ENCODE data around the gene ARAP2.
A peak's percentile ranks its signal among the peaks of the same experiment; 100 is the strongest.

The ARAP2 gene

DNA sequence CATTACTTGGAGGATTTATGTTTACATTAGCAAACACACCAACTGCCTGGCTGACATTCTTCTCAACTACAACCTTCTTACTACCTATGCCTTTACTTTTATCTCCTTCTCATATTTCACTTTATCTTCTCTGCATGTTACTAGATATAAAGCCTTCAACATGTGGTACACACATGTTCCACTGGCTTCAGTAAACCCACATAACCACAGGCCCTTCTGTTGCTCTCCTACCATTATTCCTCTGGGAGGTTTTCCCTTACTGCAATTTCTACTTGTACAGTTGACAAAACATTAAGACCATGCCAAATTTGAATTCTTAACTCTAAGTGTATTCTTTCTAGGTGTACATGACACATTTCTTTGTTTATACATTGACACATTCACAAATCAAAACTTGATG is 133.1 kb downstream of the ARAP2 start:
- DNase-seq, result peak; percentile 55

DNA sequence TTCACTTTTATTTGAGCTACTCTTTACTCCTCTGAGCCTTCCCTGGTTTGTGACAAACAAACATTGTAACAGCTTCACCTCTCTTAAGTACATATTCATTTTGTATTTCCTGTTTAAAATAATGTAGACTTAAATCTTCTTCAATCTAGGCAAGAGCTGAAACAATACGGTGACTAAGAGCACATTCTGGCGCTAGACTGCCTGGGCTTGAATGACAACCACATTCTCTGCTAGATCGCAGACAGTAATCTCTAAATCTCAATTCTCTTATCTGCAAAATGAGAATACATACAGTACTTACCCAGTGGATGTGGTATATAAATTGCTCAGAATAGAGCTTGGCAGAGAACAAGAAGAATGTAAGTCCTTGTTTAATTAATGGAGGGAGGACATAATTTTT is 144.8 kb downstream of the ARAP2 start:
- DNase-seq, result no peak

DNA sequence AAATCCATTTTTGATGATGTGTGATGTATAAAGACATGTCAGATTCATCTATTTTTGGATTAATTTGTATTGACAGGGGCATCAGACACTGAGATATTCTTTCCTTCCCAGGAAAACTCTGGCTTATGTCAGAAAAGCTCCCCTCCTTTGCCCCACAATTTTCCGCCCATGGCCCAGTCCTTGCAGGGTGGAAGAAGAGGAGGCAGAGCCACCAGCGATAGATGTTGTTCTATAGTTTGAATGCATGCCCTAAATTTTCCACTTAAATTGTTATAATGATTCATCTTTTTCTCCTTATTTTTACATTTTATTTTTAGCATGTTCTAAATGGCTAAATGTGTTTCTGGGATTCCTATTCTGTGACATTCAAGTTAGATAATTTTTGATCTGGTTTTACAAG is 149.3 kb downstream of the ARAP2 start:
- DNase-seq, result no peak

DNA sequence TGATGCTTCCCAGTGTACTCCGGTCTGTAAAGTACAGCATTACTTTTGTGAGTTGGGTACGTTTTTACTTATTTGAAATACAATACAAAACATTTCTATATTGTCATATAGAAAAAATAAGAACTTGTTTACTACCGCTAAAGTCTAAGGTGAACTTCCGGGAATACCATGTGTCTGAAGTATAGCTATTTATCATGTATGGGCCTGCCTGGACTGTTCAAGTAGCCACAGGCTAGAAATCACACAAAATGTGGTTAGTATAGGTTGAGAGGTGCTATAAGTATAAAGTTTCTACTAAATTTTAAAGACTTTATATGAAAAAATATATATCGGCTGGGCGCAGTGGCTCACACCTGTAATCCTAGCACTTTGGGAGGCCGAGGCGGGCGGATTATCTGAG is 152.3 kb downstream of the ARAP2 start:
- DNase-seq, result no peak

DNA sequence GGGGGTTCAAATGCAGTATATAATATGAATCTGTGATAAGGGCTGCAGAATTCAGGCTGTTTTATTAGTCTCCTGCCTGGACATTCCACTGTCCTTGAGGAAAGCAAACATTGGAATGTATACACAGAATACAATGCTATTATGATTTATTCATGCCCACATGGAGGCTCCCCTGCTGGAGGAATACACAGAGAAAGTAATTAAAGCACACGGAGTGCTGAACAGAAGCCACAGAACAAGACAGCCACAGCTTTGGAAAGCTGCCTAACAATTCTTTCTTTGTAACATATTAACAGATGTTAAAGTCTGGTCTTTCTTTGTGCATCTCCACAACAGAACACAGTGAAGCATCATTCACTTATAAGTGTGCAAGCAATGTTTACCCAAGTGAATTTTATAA is 155.8 kb downstream of the ARAP2 start:
- peak; percentile 2 for DNase-seq

DNA sequence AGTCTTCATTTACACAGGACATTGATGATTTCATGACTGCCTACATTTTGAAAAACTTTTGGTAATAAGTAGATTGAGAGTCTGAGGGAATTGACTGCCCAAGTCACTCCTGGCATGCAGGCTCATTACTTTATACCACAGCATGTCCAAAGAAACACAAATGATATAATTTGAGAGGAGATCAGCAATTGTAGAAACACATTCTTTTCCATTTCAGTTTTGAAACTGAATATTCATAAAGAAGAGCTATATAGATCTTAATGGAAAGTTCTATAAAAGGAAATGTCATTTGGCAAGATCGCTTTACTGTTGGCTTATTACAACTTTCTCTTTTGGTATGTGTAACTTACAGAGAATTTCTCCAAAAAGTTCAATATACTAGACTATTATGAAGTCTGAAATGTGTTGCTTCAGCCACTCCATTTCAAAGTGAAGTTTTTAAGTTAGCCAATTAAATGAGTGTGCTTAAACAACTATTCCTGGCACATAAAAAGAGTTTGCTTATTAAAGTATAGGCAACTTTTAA is 158.0 kb downstream of the ARAP2 start:
- DNase-seq, result no peak

DNA sequence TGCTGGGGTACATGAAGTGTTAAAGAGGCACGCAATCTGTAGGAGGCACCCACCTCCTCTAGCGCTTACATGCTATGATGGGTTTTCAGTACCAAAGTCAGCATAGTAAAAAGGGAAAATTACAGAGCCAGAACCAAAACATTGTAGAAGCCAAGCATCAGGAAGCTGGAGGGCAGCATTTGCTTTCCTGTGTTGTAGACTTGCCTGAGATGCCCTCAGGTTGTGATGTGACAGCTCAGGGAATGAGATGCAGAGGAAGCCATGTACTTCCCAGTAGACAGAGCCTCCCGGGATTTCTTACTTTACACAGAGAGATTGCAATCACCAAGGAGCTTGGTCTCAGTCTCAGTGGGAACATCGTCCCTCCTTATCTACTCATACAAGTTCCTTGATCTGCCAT is 161.5 kb downstream of the ARAP2 start:
- DNase-seq, result no peak

DNA sequence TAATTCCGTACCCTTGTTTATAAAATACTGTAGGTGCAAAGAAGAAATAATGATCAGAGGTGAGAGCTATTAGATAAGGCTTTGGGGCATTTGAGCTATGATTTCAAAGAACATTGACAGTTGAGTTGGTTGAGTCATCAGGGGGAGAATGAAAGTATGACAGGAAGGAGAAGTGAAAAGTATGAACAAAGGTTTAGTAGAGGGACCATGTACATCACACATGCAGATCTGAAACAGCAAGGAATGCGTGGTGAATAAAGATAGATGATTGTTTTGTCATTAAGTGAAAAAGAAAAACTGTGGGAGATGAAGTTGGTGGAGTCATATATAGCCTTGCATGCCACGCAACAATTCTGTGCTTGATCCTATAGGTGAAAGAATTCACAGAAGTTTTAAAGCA is 163.1 kb downstream of the ARAP2 start:
- DNase-seq, result no peak

DNA sequence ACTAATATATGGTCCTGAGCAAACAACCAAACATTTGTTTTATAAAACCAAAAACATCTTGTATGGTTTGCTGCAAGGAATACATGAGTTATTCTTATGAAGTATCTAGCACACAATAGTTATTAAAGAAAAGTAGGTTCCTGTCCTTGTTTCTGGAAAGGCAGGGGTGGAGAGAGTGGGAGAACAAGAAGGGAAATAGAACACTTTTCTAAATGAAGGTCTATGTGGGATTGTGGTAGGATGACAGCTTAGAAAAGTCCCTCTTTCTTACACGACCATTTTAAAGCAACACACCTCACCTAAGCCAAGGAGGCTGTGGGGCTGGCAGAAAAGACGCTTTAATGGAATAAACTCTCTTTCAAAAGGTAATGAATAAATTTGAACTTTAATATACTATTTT is 164.6 kb downstream of the ARAP2 start:
- DNase-seq, result no peak

DNA sequence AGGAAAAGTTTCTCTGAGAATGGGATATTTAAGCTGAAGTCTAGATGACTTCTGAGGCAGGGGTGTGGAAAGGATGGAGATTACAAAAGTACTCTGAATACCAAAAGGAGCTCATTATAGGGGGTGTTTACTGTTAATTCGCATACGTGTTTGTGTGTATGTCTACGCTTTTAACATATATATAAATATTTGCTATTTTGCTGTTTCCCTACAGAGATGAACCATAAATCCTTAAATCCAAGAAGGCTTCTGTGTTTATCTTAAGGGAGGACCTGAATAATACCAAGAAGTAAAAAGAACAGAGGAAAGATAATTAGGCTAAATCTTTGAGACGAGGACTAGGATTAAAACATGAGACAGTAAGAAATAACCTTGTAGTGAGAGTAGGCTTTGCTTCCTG is 166.0 kb downstream of the ARAP2 start:
- no peak for DNase-seq

DNA sequence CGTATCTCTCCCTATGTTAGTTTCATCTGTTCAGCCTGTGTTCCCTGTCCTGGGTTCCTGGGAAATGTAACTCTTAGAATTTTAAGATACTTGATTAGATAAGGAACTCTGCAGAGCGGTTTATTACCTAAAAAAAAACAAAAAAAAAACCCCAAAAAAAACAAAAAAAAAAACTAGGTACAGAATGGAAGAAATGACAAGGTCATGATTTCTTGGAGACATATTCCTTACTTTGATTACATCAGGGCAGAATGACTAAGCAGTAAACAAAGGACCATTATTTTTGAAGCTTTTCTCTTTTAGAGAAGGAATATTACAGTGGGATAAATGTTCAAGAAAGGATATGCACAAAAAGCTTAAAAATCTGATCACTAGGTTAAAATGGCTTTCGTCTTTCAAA is 171.8 kb downstream of the ARAP2 start:
- no peak for DNase-seq

DNA sequence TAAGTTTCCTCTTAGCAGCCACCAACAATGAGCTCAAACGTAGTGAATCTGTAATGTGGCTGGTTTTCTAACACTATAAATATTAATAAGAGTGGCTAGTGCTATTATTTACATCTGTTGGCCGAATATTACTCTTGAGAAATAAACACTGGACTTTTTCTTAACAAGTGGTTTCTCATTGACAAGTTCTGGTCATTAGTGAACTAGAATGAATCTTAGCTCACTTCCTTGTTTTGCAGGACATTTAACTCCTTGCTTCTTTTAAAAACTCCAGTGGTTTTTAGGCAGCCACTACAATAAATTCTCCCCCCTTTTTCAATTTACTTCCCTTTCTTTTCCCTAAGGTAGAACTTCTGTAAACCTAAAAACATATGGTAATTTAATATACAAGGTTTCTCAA is 177.2 kb downstream of the ARAP2 start:
- DNase-seq, result no peak

DNA sequence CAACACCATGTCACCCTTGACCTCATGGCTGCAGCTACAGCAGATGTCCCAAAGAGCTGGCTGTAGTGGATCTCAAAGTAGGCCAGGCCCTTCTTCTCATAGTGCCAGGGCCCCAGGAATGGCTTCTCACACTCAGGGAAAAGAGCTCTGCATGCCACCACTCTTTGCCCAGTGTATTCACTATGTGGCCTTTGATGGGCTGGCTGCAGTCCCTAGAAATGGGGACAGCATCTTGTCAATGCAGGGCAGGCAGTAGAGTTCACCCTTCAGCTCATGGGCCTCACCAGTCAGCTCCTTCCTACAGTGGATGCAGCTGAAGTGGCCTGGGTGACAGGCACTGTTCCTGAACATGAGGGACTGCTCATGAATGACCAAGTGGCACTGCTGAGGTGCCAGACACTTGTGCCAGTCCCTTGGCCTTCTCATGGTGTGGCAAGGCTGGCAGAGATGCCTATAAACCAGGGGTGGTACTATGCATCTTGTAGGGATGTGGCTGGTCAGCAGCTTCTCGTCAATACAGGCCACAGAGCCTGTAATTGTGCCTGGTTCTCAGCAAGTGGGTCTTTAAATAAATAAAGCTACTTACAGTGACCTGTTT is 178.9 kb downstream of the ARAP2 start:
- DNase-seq, result no peak

DNA sequence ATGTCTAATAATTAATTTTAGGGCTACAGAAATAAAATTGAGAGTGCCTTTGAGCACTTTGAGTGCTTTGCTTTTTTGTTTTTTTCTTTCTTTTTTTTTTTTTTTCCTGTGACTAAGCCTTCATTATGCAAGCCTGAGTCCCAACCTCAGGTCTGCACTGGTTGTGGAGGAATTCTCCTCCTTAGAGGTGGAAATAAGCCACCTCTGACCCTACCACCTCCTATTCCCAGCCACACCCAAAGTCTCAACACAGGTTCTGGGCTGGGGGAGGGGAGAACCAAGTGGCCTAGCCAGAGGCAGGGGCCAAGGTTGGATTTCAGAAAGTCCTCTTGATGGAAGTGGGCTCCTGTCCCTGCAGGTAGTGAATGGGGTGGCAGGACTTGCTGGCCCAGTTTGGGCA is 180.2 kb downstream of the ARAP2 start:
- DNase-seq, result no peak

DNA sequence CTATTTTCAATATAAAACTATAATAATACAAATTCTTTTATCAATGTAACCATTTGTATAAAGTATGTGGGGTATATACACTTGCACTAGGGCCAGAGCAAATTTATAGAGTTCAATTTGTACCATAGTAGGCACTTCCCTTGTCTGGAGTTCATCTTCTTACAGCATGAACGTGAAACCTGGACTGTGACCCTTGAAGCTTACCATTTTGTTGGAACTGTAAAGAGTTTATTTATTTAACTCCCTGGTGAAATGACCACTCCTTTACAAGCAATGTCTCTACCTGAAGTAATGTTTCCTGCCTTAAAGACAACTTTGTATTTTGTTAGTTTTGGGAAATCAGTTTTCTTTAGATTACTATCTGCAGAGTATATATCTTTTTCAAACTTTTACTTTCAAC is 188.2 kb downstream of the ARAP2 start:
- no peak for DNase-seq

DNA sequence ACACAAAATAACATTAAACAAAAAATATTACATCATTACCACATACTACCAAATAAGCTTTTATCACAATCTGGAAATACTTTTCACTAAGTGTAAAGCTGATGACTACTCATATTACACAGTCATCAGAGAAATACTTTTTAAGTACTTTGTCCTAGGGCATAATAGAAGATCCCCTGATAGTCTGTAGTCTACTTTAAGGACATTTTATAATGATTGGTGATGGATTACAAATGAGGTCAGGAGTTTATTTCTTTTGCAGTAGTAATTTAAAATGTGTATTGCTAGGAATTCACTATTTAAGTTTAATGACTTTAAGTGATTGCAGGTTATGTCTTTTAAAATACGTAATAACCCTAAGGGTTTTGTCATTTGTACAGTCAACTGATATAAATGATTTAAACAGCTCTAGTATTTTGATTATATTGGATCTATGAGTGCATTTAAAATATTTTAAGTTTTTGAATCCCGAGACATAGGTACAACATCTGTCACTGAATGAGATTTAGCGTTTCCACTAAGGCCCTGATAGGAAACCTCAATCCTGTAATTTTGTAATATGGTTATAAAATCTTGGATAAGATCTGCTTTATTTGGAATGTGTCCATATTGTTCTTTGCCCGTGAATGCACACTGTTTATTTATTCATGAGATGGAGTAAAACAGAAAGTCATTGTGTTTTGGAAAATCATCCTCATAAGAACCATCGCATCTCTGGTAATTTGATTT is 189.5 kb downstream of the ARAP2 start:
- DNase-seq, result peak; percentile 3

DNA sequence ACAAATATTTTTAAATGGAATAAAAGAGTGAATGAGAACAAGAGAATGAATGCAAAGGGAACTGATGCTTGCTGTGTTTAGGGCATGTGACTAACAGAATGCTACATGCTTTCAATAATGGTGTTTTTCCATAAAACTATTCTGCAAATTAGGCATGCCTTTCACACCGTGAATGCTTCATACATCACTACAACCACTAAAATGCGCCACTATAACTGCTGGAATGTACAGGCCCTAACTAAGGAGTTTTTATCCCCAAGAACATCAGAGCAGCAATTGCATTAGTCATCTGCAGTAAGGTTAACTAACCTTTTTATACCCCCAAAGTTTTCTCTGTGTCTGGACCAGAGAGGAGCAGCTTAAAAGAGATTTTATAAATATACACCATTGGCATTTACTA is 190.4 kb downstream of the ARAP2 start:
- DNase-seq, result peak; percentile 42

DNA sequence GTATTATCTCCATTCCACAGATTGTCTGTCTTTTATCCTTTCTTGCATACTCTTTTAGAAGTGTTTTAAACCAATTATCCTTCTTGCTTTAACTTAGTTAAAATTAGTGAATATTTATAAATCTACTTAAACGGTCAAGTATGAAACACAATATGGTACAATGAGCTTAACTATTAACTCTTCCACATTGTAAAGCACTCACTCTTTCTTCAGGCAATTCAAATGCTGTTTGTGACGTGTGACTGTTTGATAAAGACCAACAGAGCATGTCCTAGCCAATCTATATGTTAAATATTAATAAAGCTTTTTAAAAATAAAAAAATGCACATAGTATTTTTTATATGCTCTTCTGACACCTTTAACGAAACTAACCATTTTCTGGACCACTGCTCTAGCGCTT is 192.7 kb downstream of the ARAP2 start:
- no peak for DNase-seq

DNA sequence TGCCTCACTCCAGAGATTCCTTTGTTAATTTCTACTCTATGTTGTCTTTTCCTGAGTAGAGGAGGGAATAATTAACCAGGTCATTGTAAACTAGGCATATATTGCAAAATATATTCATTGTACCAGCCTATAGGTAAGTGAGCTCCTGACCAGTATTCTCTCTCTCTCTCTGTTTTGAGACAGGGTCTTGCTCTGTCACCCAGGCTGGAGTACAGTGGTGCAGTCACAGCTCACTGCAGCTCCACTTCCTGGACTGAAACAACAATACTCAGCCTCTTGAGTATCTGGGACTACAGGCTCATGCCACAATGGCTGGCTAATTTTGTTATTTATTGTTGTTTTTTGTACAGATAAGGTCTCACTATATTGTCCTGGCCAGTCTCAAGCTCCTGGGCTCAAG is 198.3 kb downstream of the ARAP2 start:
- DNase-seq, result no peak

DNA sequence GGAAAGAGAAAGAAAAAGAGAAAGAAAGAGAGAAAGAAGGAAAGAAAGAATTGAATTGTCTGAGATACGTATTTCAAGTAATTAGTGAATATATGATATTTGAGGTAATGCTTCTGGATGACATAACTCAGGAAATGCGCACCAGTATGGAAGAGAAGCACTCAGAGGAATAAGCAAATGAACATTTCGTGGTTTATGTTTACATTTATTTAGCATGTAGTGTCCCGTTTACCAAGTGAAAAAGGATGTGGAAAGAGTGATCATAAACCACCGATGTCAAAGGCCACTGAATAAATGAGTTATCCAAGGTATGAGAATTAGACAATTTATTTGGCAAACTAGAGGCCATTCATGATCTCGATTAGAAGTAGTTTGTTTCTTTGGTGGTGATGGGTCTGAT is 200.4 kb downstream of the ARAP2 start:
- DNase-seq, result no peak

DNA sequence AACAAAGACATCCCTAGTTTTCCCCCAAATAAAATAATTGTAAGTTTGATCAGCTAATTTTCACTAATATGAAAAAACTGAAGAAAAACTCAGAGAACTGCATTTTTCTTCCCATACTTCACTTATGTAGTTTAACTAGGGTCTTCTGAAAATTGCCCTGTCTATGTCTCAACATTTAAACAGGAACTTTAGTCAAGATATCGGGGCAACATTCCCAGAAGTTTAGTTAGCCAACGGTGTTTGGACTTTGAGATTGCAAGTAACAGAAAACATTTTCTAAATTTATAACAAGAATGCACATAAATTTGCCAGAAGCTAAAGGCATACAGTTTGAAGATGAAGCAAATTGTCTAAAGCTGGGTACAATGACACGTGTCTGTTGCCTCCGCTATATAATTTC is 201.1 kb downstream of the ARAP2 start:
- no peak for DNase-seq

DNA sequence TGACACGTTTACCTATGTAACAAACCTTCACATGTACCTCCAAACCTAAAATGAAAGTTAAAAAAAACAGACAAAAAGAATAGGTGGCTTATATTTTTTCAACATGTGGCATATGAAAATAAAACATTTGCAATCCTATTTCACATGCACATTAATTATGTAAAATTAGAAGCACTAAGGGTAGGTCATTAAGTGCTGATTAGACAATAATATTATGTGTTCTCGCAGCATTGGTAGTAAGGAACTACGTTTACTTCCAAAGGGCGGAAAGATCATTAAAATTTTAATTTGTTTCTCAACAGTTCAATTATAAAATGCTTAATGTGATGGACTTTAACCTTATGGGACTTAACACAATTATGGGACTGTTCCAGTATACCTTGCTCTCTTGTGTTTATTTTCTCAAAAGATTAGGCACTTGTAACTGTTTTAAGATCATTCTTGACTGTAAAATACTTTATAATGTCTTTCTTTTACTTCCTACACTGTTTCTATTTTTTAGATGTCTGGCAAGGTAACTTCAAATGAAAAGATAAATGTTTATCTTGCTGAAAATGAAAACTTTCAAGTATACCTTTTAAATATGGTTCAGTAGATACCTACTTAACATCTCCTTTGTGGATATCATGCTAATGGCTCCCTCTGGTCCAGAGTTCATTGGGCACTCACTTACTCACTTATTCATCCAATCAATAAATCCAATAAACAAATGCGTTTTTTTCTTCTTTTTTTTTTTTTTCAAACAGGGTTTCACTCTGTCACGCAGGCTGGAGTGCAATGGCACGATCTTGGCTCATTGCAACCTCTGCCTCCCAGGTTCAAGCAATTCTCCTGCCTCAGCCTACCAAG is 202.0 kb downstream of the ARAP2 start:
- no peak for DNase-seq

DNA sequence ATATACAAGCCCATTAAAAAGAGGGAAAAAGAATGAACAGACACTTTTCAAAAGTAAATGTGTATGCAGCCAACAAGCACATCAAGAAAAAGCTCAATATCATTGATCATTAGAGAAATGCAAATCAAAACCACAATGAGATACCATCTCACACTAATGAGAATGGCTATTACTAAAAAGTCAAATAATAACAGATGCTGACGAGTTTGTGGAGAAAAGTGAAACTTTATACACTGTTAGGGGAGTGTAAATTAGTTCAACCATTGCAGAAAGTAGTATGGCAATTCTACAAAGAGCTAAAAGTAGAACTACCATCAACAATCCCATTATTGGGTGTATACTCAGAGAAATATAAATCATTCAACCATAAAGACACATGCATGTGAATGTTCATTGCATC is 203.0 kb downstream of the ARAP2 start:
- DNase-seq, result no peak

DNA sequence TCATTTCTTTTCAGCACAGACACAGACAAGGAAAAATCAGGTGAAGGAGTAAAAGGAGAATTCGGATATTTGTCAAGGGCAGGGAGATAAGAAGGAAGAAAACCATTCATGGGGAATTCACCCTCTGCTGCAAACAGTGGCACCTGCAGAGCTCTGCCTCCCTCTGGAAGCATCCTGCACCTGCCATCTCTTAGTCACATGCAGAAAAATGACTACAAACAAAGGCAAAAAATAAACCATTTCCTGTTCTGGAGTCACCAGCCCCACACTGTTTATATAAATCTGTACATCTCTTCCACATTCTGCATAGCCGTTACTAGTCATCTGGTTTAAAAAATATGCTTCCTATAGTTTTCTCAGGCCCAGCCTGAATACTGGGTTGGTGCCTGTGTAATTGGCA is 205.3 kb downstream of the ARAP2 start:
- DNase-seq, result no peak
